Liver (tissue), 9 donors: Measurements from ENCODE around the gene AGPAT2. TPM values are rescaled to one million over a fixed set of nuclear protein-coding genes. Genes with fewer than 3 reads are reported as not detected.

ENCODE experiments used
- DNase-seq: peaks from one replicate; pipeline ENCODE4 v3.0.0-alpha.2; 2017; ENCODE audit warnings: low spot score
- H3K27ac ChIP-seq, 2 donors: one replicate each; pipeline ENCODE4 v1.7.0; 2013; ENCODE audit warnings: inconsistent platforms in 2 of 2, low read length in 2 of 2, control low read depth in 1 of 2, low read depth in 1 of 2, mild to moderate bottlenecking in 1 of 2
- H3K27me3 ChIP-seq, 4 donors: one replicate each; pipeline versions ENCODE4 v1.6.1 to v1.7.0; 2013; ENCODE audit warnings: low read length in 3 of 4, inconsistent platforms in 1 of 4, mild to moderate bottlenecking in 1 of 4, moderate library complexity in 1 of 4; ENCODE audit not compliant: control insufficient read depth in 4 of 4, insufficient read depth in 4 of 4
- H3K36me3 ChIP-seq, 4 donors: one replicate each; pipeline versions ENCODE4 v1.6.1 to v1.7.0; 2013; ENCODE audit warnings: low read length in 3 of 4, mild to moderate bottlenecking in 3 of 4, low read depth in 1 of 4, moderate library complexity in 1 of 4; ENCODE audit not compliant: control insufficient read depth in 4 of 4, insufficient read depth in 3 of 4
- H3K4me1 ChIP-seq, 4 donors: one replicate each; pipeline versions ENCODE4 v1.6.1 to v1.7.0; 2013; ENCODE audit warnings: low read length in 3 of 4, mild to moderate bottlenecking in 3 of 4, moderate library complexity in 1 of 4; ENCODE audit not compliant: control insufficient read depth in 4 of 4, insufficient read depth in 4 of 4
- H3K4me3 ChIP-seq, 3 donors: one replicate each; pipeline versions ENCODE4 v1.6.1 to v1.7.0; 2013; ENCODE audit warnings: low read length in 3 of 3, control low read depth in 1 of 3, low read depth in 1 of 3, mild to moderate bottlenecking in 1 of 3
- H3K9ac ChIP-seq, 2 donors: one replicate each; pipeline ENCODE4 v1.7.0; 2013; ENCODE audit warnings: low read length in 2 of 2, mild to moderate bottlenecking in 2 of 2, moderate library complexity in 2 of 2, control low read depth in 1 of 2, low read depth in 1 of 2
- H3K9me3 ChIP-seq, 4 donors: one replicate each; pipeline versions ENCODE4 v1.6.1 to v1.7.0; 2013; ENCODE audit warnings: low read length in 3 of 4; ENCODE audit not compliant: control insufficient read depth in 4 of 4
- ATF3 ChIP-seq: IDR thresholded peaks from 2 replicates; pipeline ENCODE4 v1.6.1; 2016; ENCODE audit warnings: antibody characterized with exemption
- EGR1 ChIP-seq, 2 donors: IDR thresholded peaks; 2 replicates each; pipeline ENCODE4 v1.6.1; 2016 to 2018; ENCODE audit warnings: antibody characterized with exemption in 2 of 2, low read depth in 2 of 2
- FOXA1 ChIP-seq: IDR thresholded peaks from 2 replicates; pipeline ENCODE4 v1.6.1; 2016; ENCODE audit warnings: antibody characterized with exemption
- FOXA2 ChIP-seq: IDR thresholded peaks from 2 replicates; pipeline ENCODE4 v1.6.1; 2016; ENCODE audit warnings: antibody characterized with exemption
- GABPA ChIP-seq, 2 donors: IDR thresholded peaks in 1 of 2; conservative IDR thresholded peaks in 1 of 2; 2 replicates each; pipeline ENCODE4 v1.6.1; 2016; ENCODE audit warnings: antibody characterized with exemption in 2 of 2, mild to moderate bottlenecking in 1 of 2, moderate library complexity in 1 of 2
- HNF4A ChIP-seq, 2 donors: conservative IDR thresholded peaks; 2 replicates each; pipeline ENCODE4 v1.6.1; 2016; ENCODE audit warnings: antibody characterized with exemption in 2 of 2, mild to moderate bottlenecking in 2 of 2
- HNF4G ChIP-seq: IDR thresholded peaks from 2 replicates; pipeline ENCODE4 v1.6.1; 2016; ENCODE audit warnings: antibody characterized with exemption
- JUND ChIP-seq, 2 donors: IDR thresholded peaks; 2 replicates each; pipeline ENCODE4 v1.6.1; 2016; ENCODE audit warnings: antibody characterized with exemption in 2 of 2
- NR2F2 ChIP-seq: IDR thresholded peaks from 2 replicates; pipeline ENCODE4 v1.6.1; 2016; ENCODE audit warnings: antibody characterized with exemption
- RAD21 ChIP-seq, 2 donors: IDR thresholded peaks; 2 replicates each; pipeline ENCODE4 v1.6.1; 2016; ENCODE audit warnings: antibody characterized with exemption in 2 of 2, mild to moderate bottlenecking in 2 of 2
- RXRA ChIP-seq, 2 donors: IDR thresholded peaks; 2 replicates each; pipeline ENCODE4 v1.6.1; 2017 to 2018; ENCODE audit warnings: antibody characterized with exemption in 2 of 2, mild to moderate bottlenecking in 1 of 2
- SP1 ChIP-seq: IDR thresholded peaks from 2 replicates; pipeline ENCODE4 v1.6.1; 2018; ENCODE audit warnings: antibody characterized with exemption, mild to moderate bottlenecking
- TAF1 ChIP-seq: conservative IDR thresholded peaks from 2 replicates; pipeline ENCODE4 v1.6.1; 2016; ENCODE audit warnings: antibody characterized with exemption, mild to moderate bottlenecking
- YY1 ChIP-seq: IDR thresholded peaks from 2 replicates; pipeline ENCODE4 v1.6.1; 2016; ENCODE audit warnings: antibody characterized with exemption, mild to moderate bottlenecking
- WGBS: extraction: QIAGEN DNeasy Blood & Tissue Kit; methylation state at CpG from one replicate; pipeline ENCODE4 v1.1.7; 2013; 5-methylcytosine and 5-hydroxymethylcytosine counted together
- polyA plus RNA-seq, 2 donors: library from polyadenylated mRNA; stranded (reverse) in 1 of 2; unstranded in 1 of 2; fragments of 200-250 nt in 1 of 2; fragments of >200 nt in 1 of 2; fragmentation: Nextera tagmentation in 1 of 2; extraction: Ambion mirVana in 1 of 2; gene quantifications; one replicate each; pipeline versions ENCODE4 v1.2.1 to v1.2.3, GENCODE V29; 2013 to 2015
- total RNA-seq, 2 donors: library from RNA; depleted of rRNA; stranded (reverse); fragments of >200 nt; gene quantifications; one replicate each; pipeline ENCODE4 v1.2.3, GENCODE V29; 2014
- TF ChIP-seq, protein P1 (sequence below): fragments of 150-350 bp; IDR thresholded peaks from 2 replicates; pipeline ENCODE4 v1.5.1; 2017; ENCODE audit warnings: improper control_type of control experiment, low read depth, low read length; ENCODE audit not compliant: missing input control
- TF ChIP-seq, protein P2 (sequence below): IDR thresholded peaks from 2 replicates; pipeline ENCODE4 v1.6.1; 2016; ENCODE audit warnings: antibody characterized with exemption
- TF ChIP-seq, protein P3 (sequence below): IDR thresholded peaks from 2 replicates; pipeline ENCODE4 v1.6.1; 2016; ENCODE audit warnings: antibody characterized with exemption, mild to moderate bottlenecking
- TF ChIP-seq, protein P4 (sequence below): IDR thresholded peaks from 2 replicates; pipeline ENCODE4 v1.6.1; 2016; ENCODE audit warnings: antibody characterized with exemption
- donor health status: healthy.
- donor health status: healthy.
- donor health status: healthy.
- donor health status: healthy.
- donor health status: healthy.

The AGPAT2 gene
- total and polyA plus RNA-seq, 4 donors = 75.1 to 222 (median 212) TPM

DNA sequence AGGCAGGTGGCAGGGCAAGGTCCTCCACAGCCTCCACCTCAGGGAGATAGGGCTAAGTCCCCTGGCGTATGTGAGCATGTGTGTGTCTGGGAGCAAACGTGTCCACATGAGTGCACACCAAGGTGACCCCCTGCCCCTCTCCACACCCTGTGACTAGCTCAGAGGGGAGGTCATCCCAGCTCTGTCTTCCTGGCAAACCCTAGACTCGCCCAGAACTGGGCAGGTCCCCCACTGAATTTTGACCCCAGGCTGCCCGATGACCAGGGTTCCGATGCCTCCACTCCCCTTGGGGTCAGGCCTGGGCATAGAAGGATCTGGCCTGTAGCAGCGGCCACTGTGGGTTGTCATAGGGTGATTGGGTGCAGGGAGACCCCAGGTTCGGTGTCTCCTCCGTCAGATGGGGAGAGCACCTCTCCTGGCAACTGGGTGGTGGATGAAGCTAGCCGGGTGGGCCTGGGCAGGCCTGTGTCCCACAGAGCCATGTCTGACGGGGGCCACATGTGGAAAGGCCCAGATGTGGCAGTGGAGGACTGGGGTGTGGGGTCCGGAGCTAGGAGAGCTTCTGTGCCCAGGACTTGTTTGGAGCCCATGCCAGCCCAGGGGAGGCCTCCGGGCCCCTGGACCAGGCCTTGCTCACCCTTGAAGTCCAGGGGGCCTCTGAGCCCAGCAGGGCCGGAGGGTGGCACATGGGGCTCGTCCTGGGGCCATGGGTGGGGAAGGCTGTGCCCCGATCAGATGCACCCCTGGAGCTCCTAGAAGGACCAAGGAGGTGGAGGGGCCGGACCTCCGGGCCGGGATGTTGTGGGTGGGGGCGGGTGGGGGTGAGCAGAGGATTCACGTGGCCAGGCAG, 31.3 kb upstream of the AGPAT2 start:
- no peak overlapping the region for H3K27ac ChIP-seq
- H3K36me3 ChIP-seq = peaks cover 5 to 12% (median 8%) of the 10 kb centered on the region in 4 donors
- peaks cover 0 to 29% (median 10%) of the 10 kb centered on the region in 4 donors for H3K4me1 ChIP-seq
- TF ChIP-seq YY1 = no peak
- no peak for TF ChIP-seq NR2F2
- no peak for TF ChIP-seq SP1
- TF ChIP-seq RXRA (IDR thresholded peaks at IDR 0.05) = no peak
- TF ChIP-seq, protein P1, sequence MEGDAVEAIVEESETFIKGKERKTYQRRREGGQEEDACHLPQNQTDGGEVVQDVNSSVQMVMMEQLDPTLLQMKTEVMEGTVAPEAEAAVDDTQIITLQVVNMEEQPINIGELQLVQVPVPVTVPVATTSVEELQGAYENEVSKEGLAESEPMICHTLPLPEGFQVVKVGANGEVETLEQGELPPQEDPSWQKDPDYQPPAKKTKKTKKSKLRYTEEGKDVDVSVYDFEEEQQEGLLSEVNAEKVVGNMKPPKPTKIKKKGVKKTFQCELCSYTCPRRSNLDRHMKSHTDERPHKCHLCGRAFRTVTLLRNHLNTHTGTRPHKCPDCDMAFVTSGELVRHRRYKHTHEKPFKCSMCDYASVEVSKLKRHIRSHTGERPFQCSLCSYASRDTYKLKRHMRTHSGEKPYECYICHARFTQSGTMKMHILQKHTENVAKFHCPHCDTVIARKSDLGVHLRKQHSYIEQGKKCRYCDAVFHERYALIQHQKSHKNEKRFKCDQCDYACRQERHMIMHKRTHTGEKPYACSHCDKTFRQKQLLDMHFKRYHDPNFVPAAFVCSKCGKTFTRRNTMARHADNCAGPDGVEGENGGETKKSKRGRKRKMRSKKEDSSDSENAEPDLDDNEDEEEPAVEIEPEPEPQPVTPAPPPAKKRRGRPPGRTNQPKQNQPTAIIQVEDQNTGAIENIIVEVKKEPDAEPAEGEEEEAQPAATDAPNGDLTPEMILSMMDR = no peak
- no peak for TF ChIP-seq FOXA1
- TF ChIP-seq, protein P2, sequence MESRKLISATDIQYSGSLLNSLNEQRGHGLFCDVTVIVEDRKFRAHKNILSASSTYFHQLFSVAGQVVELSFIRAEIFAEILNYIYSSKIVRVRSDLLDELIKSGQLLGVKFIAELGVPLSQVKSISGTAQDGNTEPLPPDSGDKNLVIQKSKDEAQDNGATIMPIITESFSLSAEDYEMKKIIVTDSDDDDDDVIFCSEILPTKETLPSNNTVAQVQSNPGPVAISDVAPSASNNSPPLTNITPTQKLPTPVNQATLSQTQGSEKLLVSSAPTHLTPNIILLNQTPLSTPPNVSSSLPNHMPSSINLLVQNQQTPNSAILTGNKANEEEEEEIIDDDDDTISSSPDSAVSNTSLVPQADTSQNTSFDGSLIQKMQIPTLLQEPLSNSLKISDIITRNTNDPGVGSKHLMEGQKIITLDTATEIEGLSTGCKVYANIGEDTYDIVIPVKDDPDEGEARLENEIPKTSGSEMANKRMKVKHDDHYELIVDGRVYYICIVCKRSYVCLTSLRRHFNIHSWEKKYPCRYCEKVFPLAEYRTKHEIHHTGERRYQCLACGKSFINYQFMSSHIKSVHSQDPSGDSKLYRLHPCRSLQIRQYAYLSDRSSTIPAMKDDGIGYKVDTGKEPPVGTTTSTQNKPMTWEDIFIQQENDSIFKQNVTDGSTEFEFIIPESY = no peak
- TF ChIP-seq, protein P3, sequence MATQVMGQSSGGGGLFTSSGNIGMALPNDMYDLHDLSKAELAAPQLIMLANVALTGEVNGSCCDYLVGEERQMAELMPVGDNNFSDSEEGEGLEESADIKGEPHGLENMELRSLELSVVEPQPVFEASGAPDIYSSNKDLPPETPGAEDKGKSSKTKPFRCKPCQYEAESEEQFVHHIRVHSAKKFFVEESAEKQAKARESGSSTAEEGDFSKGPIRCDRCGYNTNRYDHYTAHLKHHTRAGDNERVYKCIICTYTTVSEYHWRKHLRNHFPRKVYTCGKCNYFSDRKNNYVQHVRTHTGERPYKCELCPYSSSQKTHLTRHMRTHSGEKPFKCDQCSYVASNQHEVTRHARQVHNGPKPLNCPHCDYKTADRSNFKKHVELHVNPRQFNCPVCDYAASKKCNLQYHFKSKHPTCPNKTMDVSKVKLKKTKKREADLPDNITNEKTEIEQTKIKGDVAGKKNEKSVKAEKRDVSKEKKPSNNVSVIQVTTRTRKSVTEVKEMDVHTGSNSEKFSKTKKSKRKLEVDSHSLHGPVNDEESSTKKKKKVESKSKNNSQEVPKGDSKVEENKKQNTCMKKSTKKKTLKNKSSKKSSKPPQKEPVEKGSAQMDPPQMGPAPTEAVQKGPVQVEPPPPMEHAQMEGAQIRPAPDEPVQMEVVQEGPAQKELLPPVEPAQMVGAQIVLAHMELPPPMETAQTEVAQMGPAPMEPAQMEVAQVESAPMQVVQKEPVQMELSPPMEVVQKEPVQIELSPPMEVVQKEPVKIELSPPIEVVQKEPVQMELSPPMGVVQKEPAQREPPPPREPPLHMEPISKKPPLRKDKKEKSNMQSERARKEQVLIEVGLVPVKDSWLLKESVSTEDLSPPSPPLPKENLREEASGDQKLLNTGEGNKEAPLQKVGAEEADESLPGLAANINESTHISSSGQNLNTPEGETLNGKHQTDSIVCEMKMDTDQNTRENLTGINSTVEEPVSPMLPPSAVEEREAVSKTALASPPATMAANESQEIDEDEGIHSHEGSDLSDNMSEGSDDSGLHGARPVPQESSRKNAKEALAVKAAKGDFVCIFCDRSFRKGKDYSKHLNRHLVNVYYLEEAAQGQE = no peak
- TF ChIP-seq HNF4A (conservative IDR thresholded peaks at IDR 0.05) = no peak
- TF ChIP-seq HNF4G = no peak
- no peak for TF ChIP-seq TAF1
- TF ChIP-seq RAD21 (IDR thresholded peaks at IDR 0.05) = no peak
- TF ChIP-seq GABPA (IDR thresholded peaks at IDR 0.05 in 1 of 2, conservative IDR thresholded peaks at IDR 0.05 in 1 of 2) = no peak
- no peak for TF ChIP-seq EGR1 (IDR thresholded peaks at IDR 0.05; ENCODE audit: low read depth in 2 of 2)
- TF ChIP-seq ATF3 = no peak
- TF ChIP-seq, protein P4, sequence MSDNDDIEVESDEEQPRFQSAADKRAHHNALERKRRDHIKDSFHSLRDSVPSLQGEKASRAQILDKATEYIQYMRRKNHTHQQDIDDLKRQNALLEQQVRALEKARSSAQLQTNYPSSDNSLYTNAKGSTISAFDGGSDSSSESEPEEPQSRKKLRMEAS = no peak
- TF ChIP-seq JUND (IDR thresholded peaks at IDR 0.05) = no peak
- no peak for TF ChIP-seq FOXA2
- H3K9me3 ChIP-seq = no peaks in the 10 kb centered on the region
- H3K9ac ChIP-seq = no peak overlapping the region
- H3K4me3 ChIP-seq = no peak overlapping the region
- H3K27me3 ChIP-seq = no peaks in the 10 kb centered on the region
- DNase-seq = no peak
- 70% methylated on average over 20 of the region's 20 CpGs for WGBS
